ENCODE measurements around the gene GRK3.

DNA sequence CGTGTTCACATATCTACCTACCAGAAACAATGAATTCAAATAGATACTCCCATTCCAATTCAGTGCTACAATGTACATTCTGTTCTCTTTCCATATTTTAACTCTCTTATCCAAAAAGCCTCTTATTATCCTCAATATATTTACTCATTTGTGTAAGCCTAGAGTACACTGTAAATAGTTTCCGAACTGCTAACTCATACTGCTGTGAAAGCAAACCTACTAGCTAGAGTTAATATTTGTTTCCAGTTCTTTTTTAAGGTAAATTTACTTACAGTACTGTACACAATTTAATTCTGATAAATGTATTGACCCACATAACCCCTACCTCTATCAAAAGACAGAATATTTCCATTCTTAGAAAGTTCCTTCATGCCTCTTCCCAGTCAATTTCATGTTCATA lies 71.8 kb downstream of the GRK3 start:
- TF ChIP-seq FOS (IDR thresholded peaks at IDR 0.05; ENCODE audit: borderline replicate concordance, insufficient read depth, low read length) (no peak), MAX (IDR thresholded peaks at IDR 0.05; ENCODE audit: insufficient read depth, insufficient read length) (no peak), EZH2 (IDR thresholded peaks at IDR 0.05; ENCODE audit: borderline replicate concordance, low read depth, low read length, severe bottlenecking) (no peak), POLR2A (IDR thresholded peaks at IDR 0.05; ENCODE audit: low read depth, low read length) (no peak), POLR2AphosphoS5 (IDR thresholded peaks at IDR 0.05; ENCODE audit: insufficient read depth, low read depth, low read length) (no peak)
- TF ChIP-seq, protein P1, sequence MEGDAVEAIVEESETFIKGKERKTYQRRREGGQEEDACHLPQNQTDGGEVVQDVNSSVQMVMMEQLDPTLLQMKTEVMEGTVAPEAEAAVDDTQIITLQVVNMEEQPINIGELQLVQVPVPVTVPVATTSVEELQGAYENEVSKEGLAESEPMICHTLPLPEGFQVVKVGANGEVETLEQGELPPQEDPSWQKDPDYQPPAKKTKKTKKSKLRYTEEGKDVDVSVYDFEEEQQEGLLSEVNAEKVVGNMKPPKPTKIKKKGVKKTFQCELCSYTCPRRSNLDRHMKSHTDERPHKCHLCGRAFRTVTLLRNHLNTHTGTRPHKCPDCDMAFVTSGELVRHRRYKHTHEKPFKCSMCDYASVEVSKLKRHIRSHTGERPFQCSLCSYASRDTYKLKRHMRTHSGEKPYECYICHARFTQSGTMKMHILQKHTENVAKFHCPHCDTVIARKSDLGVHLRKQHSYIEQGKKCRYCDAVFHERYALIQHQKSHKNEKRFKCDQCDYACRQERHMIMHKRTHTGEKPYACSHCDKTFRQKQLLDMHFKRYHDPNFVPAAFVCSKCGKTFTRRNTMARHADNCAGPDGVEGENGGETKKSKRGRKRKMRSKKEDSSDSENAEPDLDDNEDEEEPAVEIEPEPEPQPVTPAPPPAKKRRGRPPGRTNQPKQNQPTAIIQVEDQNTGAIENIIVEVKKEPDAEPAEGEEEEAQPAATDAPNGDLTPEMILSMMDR (IDR thresholded peaks at IDR 0.05; ENCODE audit: extremely low read depth in 1 of 2, insufficient read depth in 1 of 2, low read depth in 1 of 2, low read length in 2 of 2), result no peak
